Nephron progenitor cell (in vitro differentiated cells): ENCODE measurements around the gene TMTC2.

Experiments used
- DNase-seq: peaks from one replicate; pipeline ENCODE4 v3.0.0; 2021
- H3K27ac Mint-ChIP-seq: 2 replicates; pipeline ENCODE4 v1.8.0; 2021; ENCODE audit warnings: mild to moderate bottlenecking, moderate library complexity, mixed read lengths
- H3K27me3 Mint-ChIP-seq: 2 replicates; pipeline ENCODE4 v1.8.0; 2021; ENCODE audit warnings: mild to moderate bottlenecking, low read depth, mixed read lengths; ENCODE audit not compliant: poor library complexity
- H3K36me3 Mint-ChIP-seq: 2 replicates; pipeline ENCODE4 v1.8.0; 2021; ENCODE audit warnings: low read depth, mixed read lengths
- H3K4me1 Mint-ChIP-seq: 2 replicates; pipeline ENCODE4 v1.8.0; 2021; ENCODE audit warnings: mixed read lengths
- H3K4me3 Mint-ChIP-seq: 2 replicates; pipeline ENCODE4 v1.8.0; 2021; ENCODE audit warnings: mild to moderate bottlenecking, moderate library complexity, mixed read lengths
- H3K9me3 Mint-ChIP-seq: 2 replicates; pipeline ENCODE4 v1.8.0; 2021; ENCODE audit warnings: mild to moderate bottlenecking, moderate library complexity, mixed read lengths
- TF ChIP-seq, protein P1 (sequence below): fragments of 200-600 bp; sonication (generic); IDR thresholded peaks from 2 replicates; pipeline ENCODE4 v1.5.0; 2021; ENCODE audit warnings: antibody characterized with exemption

Gene TMTC2

DNA sequence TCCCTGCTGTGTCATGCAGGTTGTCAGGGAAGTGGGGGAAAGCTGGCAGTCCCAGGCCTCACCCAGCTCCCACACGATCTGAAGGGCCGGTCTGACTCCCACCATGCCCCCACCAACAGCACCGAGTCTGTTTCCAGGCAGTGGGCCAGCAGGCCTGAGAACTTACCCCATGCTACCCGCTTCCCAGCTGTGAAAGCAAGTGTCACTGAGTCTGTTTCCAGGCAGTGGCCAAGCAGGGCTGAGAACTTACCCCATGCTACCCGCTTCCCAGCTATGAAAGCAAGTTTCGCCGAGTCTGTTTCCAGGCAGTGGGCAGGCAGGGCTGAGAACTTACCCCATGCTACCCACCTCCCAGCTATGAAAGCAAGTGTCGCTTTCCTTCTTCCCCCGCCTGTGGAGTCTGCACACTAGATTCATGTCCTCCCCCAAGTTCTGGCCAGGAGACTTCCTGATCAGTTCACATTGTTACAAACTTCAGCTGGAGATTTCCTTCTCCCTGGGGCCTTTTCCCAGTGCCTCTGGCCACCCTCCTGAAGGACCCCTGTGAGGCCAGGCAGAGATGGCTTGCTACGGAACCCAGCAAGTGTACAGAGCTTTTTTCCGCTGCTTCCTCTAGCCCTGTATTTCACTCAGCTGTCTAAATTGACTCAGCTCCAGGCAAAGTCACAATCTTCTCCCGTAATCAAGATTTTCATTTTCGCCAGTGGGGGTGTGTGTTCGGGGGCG, 435.4 kb downstream of the TMTC2 start:
- Mint-ChIP-seq H3K4me3 (no peak overlapping the region), H3K9me3 (peaks cover 33% of the 10 kb centered on the region), H3K4me1 (peaks cover 14% of the 10 kb centered on the region), H3K27me3 (no peaks in the 10 kb centered on the region), H3K36me3 (peaks cover 31% of the 10 kb centered on the region), H3K27ac (peak overlapping the region; percentile 84)
- DNase-seq, result no peak
- TF ChIP-seq, protein P1, sequence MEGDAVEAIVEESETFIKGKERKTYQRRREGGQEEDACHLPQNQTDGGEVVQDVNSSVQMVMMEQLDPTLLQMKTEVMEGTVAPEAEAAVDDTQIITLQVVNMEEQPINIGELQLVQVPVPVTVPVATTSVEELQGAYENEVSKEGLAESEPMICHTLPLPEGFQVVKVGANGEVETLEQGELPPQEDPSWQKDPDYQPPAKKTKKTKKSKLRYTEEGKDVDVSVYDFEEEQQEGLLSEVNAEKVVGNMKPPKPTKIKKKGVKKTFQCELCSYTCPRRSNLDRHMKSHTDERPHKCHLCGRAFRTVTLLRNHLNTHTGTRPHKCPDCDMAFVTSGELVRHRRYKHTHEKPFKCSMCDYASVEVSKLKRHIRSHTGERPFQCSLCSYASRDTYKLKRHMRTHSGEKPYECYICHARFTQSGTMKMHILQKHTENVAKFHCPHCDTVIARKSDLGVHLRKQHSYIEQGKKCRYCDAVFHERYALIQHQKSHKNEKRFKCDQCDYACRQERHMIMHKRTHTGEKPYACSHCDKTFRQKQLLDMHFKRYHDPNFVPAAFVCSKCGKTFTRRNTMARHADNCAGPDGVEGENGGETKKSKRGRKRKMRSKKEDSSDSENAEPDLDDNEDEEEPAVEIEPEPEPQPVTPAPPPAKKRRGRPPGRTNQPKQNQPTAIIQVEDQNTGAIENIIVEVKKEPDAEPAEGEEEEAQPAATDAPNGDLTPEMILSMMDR, result no peak

DNA sequence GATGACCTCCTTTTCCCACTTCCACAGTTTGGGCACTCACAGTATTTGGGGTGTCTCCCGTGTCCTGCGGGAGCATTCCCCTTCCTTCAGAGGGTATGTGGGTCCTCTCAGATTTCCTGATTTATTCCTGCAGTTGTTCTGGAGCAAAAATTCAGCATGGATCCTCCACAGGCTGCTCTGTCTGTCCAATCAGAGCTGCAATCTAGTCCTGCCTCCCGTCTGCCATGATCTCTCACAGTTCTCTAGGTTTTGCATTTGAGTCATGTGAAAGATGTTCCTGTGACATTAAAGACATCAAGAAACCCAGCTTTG, 435.9 kb downstream of the TMTC2 start:
- no peak for DNase-seq
- no peaks in the 10 kb centered on the region for H3K27me3 Mint-ChIP-seq
- H3K4me1 Mint-ChIP-seq, result peaks cover 14% of the 10 kb centered on the region
- H3K9me3 Mint-ChIP-seq, result peaks cover 28% of the 10 kb centered on the region
- peaks cover 26% of the 10 kb centered on the region for H3K36me3 Mint-ChIP-seq
- TF ChIP-seq, protein P1, result no peak
- no peak overlapping the region for H3K4me3 Mint-ChIP-seq
- peak overlapping the region; percentile 84 for H3K27ac Mint-ChIP-seq

DNA sequence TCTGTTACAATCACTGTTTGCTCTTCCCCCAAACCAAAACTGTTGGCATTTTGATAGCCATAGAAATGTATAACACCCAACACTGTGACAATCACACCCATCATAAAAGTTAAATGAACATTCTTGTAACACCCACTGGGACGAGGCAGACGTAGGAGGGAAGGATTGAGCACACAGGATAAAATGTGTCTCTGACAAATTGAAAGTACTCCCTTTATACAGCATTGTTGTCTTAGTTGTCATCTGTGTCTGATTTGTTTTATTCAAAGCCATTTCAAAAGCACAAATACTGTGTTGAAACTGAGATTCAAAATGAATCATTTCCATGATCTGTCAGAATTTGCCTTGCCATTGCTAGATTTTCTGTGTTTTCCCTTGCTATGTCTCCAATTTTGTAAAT, 436.3 kb downstream of the TMTC2 start:
- no peaks in the 10 kb centered on the region for H3K27me3 Mint-ChIP-seq
- peak overlapping the region; percentile 84 for H3K27ac Mint-ChIP-seq
- TF ChIP-seq, protein P1, result no peak

DNA sequence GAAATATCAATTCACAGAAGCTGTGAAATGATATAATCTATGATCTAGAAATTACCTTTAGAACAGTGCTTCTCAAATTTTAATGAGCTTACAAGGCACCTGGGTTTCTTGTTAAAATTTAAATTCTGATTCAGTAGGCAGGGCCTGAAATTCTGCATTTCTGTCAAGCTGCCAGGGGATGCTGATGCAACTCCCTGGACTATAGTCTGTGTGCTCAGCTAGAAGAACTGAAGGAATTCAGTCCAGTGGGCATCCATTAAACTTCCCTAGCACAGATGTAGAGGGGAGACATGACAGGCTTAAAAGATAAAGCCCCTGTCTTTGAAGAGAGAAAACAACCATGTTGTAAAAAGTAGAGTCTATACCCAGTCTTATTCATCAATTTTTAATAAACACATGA, 441.8 kb downstream of the TMTC2 start:
- no peak for DNase-seq
- H3K4me1 Mint-ChIP-seq, result peaks cover 19% of the 10 kb centered on the region
- no peaks in the 10 kb centered on the region for H3K27me3 Mint-ChIP-seq

More for the DNA sequence above, 436.3 kb downstream of the TMTC2 start:
- Mint-ChIP-seq H3K4me3 (no peak overlapping the region), H3K36me3 (peaks cover 23% of the 10 kb centered on the region), H3K4me1 (peaks cover 14% of the 10 kb centered on the region), H3K9me3 (peaks cover 26% of the 10 kb centered on the region)
- DNase-seq, result no peak

DNA sequence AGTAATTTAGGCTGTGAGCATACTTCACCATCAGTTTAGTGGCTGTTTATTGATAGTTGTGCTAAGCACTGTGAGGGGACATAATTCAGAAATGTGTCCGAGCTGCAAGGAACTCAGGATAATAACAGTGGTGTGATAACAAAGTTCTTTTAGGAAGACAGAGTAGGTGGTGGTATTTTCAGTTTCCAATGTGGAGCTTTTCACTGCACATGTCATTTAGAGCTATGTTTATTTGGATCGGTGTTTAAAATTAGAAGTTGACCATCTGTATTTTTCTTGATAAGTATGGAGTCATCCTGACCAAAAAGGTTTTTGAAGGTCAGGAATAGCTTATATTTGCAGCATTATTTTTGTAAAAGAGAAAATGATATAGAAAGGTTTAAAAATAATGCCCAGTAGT, 443.5 kb downstream of the TMTC2 start:
- Mint-ChIP-seq H3K27me3 (no peaks in the 10 kb centered on the region), H3K27ac (no peak overlapping the region), H3K36me3 (peaks cover 5% of the 10 kb centered on the region), H3K4me1 (peaks cover 22% of the 10 kb centered on the region), H3K4me3 (no peak overlapping the region), H3K9me3 (no peaks in the 10 kb centered on the region)
- TF ChIP-seq, protein P1, result no peak
- no peak for DNase-seq

More for the DNA sequence above, 441.8 kb downstream of the TMTC2 start:
- H3K36me3 Mint-ChIP-seq, result peaks cover 5% of the 10 kb centered on the region
- H3K9me3 Mint-ChIP-seq, result no peaks in the 10 kb centered on the region
- H3K4me3 Mint-ChIP-seq, result no peak overlapping the region
- no peak overlapping the region for H3K27ac Mint-ChIP-seq
- TF ChIP-seq, protein P1, result no peak

DNA sequence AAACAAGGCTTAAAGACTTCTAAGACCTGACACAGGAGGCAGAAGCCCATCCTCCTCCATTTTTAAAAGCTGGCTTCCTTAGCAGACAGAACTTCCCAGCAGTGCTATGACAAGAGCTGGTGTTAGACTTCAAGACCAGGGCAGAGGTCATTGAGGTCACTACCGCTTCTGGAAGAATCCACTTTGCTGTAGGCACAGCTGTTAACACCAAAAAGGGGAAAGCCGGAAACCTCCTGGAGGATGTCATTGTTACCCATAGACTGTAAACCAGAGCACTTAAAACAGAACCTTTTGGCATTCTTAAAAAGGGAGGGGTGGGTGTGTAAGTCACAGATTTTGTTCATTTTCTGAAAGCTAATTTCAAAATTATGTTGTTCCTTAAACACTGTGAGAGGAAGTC, 445.7 kb downstream of the TMTC2 start:
- Mint-ChIP-seq H3K27ac (peak overlapping the region; percentile 92), H3K36me3 (peaks cover 5% of the 10 kb centered on the region), H3K4me1 (peaks cover 39% of the 10 kb centered on the region), H3K9me3 (no peaks in the 10 kb centered on the region), H3K4me3 (no peak overlapping the region), H3K27me3 (no peaks in the 10 kb centered on the region)
- no peak for DNase-seq
- TF ChIP-seq, protein P1, result no peak
